Measurements from ENCODE around the gene TBX2. TPM values are rescaled to one million over a fixed set of nuclear protein-coding genes. Genes with fewer than 3 reads are reported as not detected.

TBX2 gene
- total RNA-seq, 1 experiment from 2014 or later: not detected

DNA sequence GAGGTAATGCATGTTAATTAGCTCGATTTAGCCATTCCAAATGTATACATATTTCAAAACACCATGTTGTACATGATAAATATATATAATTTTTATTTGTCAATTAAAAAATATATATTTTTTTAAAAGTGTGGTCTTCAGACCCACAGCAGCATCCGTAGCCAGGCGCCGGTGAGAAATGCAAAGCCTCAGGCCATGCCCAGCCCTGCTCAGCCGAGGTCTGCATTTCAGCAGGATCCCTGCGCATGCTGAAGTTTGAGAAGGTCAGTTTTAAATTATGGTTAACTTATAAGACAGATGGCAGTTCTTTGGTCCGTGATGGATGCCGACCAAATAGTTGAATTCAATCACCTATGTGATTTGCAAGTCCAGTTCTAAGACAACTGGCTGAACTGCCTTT is 28.0 kb upstream of the TBX2 start:
- Histone ChIP-seq H3K23me2 (ENCODE audit: insufficient read length, low read depth, low read length, poor library complexity, severe bottlenecking) (no peaks in the 10 kb centered on the region), H3K9me3 (ENCODE audit: control insufficient read depth, low read depth, low read length) (no peaks in the 10 kb centered on the region), H3K56ac (ENCODE audit: insufficient read length, low read depth, low read length) (no peak overlapping the region), H2BK5ac (ENCODE audit: insufficient read length, low read length) (no peak overlapping the region), H3K27me3 (ENCODE audit: insufficient read depth, low read length) (no peaks in the 10 kb centered on the region), H2BK15ac (ENCODE audit: low read depth, low read length) (no peak overlapping the region), H2BK20ac (ENCODE audit: low read depth, low read length, poor library complexity, severe bottlenecking) (no peak overlapping the region), H2AFZ (ENCODE audit: low read length) (no peak overlapping the region), H3K4ac (ENCODE audit: low read depth, low read length) (no peak overlapping the region), H3K79me1 (ENCODE audit: insufficient read depth, low read depth, low read length, poor library complexity, severe bottlenecking) (no peaks in the 10 kb centered on the region), H2BK120ac (ENCODE audit: low read depth, low read length, poor library complexity, severe bottlenecking) (no peak overlapping the region), H3K14ac (ENCODE audit: insufficient read depth, low read length) (no peak overlapping the region), H3K79me2 (ENCODE audit: insufficient read depth, low read length) (no peaks in the 10 kb centered on the region), H2AK5ac (ENCODE audit: insufficient read length, low read length) (no peak overlapping the region), H3K4me1 (ENCODE audit: insufficient read depth, low read length) (no peaks in the 10 kb centered on the region), H4K20me1 (ENCODE audit: control insufficient read depth, insufficient read depth, insufficient read length) (no peaks in the 10 kb centered on the region), H4K91ac (ENCODE audit: insufficient read length, low read depth, low read length) (no peak overlapping the region), H3K9ac (ENCODE audit: extremely low read depth, insufficient read length, low read length) (no peak overlapping the region), H3K18ac (ENCODE audit: insufficient read length, low read depth, low read length) (no peak overlapping the region), H3T11ph (ENCODE audit: low read length) (no peak overlapping the region), H3K27ac (ENCODE audit: insufficient read length, low read depth, low read length) (no peak overlapping the region), H3K23ac (ENCODE audit: insufficient read length, low read depth, low read length) (no peak overlapping the region), H4K8ac (replicated peaks; ENCODE audit: insufficient read length, low read depth, low read length) (no peak overlapping the region), H4K5ac (ENCODE audit: insufficient read length, low read depth, low read length) (no peak overlapping the region), H2BK12ac (ENCODE audit: insufficient read length, low read depth, low read length) (no peak overlapping the region), H3K4me2 (ENCODE audit: insufficient read depth, insufficient read length, low read length) (no peak overlapping the region)
- H3K4me3 Mint-ChIP-seq: no peak overlapping the region
- DNase-seq: no peak
- H3K27ac Mint-ChIP-seq: no peak overlapping the region
- H3K4me1 Mint-ChIP-seq: peaks cover 12 to 21% of the 10 kb centered on the region in 2 experiments
- no CpG with 5 or more reads among the region's 8 CpGs for WGBS (ENCODE audit: extremely low coverage, insufficient read length, low lambda C conversion rate)
- TF ChIP-seq, protein P1, sequence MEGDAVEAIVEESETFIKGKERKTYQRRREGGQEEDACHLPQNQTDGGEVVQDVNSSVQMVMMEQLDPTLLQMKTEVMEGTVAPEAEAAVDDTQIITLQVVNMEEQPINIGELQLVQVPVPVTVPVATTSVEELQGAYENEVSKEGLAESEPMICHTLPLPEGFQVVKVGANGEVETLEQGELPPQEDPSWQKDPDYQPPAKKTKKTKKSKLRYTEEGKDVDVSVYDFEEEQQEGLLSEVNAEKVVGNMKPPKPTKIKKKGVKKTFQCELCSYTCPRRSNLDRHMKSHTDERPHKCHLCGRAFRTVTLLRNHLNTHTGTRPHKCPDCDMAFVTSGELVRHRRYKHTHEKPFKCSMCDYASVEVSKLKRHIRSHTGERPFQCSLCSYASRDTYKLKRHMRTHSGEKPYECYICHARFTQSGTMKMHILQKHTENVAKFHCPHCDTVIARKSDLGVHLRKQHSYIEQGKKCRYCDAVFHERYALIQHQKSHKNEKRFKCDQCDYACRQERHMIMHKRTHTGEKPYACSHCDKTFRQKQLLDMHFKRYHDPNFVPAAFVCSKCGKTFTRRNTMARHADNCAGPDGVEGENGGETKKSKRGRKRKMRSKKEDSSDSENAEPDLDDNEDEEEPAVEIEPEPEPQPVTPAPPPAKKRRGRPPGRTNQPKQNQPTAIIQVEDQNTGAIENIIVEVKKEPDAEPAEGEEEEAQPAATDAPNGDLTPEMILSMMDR (conservative IDR thresholded peaks at IDR 0.05): no peak
- no peaks in the 10 kb centered on the region for H3K9me3 Mint-ChIP-seq
- H3K27me3 Mint-ChIP-seq (ENCODE audit: low read depth): no peaks in the 10 kb centered on the region
- no peaks in the 10 kb centered on the region for H3K36me3 Mint-ChIP-seq (ENCODE audit: insufficient read depth in 1 of 3, low read depth in 3 of 3)

Data from H9 (cell line).